Measurements from ENCODE around the gene TACSTD2. TPM values are rescaled to one million over a fixed set of nuclear protein-coding genes. Genes with fewer than 3 reads are reported as not detected.

TACSTD2 gene
- total and polyA plus RNA-seq, 2 of the 13 experiments (the other 11 are each of a cell fraction or from before 2014, with no cell fraction given): not detected

DNA sequence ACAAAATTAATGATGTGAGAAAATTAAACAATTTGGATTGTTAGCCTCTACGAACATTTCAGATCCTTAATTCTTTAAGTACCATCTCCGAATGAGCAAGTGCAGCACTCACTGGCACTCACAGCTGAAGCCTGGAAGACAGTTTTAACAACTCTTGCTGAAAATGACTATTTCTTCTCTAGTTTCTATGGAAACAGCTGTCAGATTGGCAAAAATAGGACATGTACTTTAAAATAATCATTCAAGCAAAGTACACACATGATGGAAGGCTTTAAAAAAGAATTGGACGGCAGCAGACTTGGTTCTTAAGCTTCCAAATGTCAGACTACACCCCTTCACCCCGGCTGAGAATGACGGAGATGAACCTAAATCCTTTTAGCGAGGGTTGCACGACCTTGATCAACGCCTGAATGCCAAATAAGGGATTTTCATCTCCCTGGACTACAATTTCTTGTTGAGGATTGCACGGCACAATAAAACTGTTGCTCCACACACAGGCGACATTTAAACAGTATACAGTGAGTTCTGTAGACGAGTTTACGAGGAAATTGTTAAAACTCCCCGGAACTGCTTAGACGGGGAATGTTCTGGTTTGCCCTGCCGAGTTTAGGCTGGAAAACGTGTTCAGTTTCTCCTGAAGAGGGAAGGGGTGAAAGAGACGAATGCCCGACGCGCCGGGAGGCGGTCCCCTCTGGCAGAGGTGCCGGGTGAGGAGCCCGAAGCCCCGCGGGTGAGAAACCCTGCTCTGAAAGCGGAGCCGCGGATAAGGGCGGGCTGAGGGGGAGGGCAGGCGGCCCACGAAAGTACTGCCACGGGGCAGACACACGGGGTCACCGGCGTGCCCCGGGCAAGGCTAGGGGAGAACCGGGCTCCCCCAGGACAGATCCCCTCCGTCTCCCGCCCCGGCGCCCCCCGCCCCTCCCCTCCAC, 31.2 kb downstream of the TACSTD2 start (continued):
- TF ChIP-seq, protein P1, sequence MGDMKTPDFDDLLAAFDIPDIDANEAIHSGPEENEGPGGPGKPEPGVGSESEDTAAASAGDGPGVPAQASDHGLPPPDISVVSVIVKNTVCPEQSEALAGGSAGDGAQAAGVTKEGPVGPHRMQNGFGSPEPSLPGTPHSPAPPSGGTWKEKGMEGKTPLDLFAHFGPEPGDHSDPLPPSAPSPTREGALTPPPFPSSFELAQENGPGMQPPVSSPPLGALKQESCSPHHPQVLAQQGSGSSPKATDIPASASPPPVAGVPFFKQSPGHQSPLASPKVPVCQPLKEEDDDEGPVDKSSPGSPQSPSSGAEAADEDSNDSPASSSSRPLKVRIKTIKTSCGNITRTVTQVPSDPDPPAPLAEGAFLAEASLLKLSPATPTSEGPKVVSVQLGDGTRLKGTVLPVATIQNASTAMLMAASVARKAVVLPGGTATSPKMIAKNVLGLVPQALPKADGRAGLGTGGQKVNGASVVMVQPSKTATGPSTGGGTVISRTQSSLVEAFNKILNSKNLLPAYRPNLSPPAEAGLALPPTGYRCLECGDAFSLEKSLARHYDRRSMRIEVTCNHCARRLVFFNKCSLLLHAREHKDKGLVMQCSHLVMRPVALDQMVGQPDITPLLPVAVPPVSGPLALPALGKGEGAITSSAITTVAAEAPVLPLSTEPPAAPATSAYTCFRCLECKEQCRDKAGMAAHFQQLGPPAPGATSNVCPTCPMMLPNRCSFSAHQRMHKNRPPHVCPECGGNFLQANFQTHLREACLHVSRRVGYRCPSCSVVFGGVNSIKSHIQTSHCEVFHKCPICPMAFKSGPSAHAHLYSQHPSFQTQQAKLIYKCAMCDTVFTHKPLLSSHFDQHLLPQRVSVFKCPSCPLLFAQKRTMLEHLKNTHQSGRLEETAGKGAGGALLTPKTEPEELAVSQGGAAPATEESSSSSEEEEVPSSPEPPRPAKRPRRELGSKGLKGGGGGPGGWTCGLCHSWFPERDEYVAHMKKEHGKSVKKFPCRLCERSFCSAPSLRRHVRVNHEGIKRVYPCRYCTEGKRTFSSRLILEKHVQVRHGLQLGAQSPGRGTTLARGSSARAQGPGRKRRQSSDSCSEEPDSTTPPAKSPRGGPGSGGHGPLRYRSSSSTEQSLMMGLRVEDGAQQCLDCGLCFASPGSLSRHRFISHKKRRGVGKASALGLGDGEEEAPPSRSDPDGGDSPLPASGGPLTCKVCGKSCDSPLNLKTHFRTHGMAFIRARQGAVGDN (CRISPR knock-in tag; IDR thresholded peaks at IDR 0.05): peak; percentile 64
- peak in 1 of 2 experiments; percentile 30; a peak in 1 of 4 replicates for TF ChIP-seq NR2F1 (CRISPR knock-in tag; IDR thresholded peaks at IDR 0.05)
- TF ChIP-seq ZNF674 (CRISPR knock-in tag; IDR thresholded peaks at IDR 0.05; ENCODE audit: low read depth): no peak
- TF ChIP-seq, protein P2, sequence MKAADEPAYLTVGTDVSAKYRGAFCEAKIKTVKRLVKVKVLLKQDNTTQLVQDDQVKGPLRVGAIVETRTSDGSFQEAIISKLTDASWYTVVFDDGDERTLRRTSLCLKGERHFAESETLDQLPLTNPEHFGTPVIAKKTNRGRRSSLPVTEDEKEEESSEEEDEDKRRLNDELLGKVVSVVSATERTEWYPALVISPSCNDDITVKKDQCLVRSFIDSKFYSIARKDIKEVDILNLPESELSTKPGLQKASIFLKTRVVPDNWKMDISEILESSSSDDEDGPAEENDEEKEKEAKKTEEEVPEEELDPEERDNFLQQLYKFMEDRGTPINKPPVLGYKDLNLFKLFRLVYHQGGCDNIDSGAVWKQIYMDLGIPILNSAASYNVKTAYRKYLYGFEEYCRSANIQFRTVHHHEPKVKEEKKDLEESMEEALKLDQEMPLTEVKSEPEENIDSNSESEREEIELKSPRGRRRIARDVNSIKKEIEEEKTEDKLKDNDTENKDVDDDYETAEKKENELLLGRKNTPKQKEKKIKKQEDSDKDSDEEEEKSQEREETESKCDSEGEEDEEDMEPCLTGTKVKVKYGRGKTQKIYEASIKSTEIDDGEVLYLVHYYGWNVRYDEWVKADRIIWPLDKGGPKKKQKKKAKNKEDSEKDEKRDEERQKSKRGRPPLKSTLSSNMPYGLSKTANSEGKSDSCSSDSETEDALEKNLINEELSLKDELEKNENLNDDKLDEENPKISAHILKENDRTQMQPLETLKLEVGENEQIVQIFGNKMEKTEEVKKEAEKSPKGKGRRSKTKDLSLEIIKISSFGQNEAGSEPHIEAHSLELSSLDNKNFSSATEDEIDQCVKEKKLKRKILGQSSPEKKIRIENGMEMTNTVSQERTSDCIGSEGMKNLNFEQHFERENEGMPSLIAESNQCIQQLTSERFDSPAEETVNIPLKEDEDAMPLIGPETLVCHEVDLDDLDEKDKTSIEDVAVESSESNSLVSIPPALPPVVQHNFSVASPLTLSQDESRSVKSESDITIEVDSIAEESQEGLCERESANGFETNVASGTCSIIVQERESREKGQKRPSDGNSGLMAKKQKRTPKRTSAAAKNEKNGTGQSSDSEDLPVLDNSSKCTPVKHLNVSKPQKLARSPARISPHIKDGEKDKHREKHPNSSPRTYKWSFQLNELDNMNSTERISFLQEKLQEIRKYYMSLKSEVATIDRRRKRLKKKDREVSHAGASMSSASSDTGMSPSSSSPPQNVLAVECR (CRISPR knock-in tag; IDR thresholded peaks at IDR 0.05; ENCODE audit: borderline replicate concordance): peak; percentile 34; the same call in 1 of the 2 replicates
- TF ChIP-seq, protein P3, sequence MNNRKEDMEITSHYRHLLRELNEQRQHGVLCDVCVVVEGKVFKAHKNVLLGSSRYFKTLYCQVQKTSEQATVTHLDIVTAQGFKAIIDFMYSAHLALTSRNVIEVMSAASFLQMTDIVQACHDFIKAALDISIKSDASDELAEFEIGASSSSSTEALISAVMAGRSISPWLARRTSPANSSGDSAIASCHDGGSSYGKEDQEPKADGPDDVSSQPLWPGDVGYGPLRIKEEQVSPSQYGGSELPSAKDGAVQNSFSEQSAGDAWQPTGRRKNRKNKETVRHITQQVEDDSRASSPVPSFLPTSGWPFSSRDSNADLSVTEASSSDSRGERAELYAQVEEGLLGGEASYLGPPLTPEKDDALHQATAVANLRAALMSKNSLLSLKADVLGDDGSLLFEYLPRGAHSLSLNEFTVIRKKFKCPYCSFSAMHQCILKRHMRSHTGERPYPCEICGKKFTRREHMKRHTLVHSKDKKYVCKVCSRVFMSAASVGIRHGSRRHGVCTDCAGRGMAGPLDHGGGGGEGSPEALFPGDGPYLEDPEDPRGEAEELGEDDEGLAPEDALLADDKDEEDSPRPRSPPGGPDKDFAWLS (CRISPR knock-in tag; IDR thresholded peaks at IDR 0.05; ENCODE audit: borderline replicate concordance): 0 out of 2 replicates have a peak, but pooled peaks have one; percentile 28
- no peak for TF ChIP-seq RARG (CRISPR knock-in tag; IDR thresholded peaks at IDR 0.05; ENCODE audit: low read depth)
- no peak for TF ChIP-seq SIN3A (IDR thresholded peaks at IDR 0.05; ENCODE audit: borderline replicate concordance, low read depth, low read length)
- TF ChIP-seq SMARCE1 (IDR thresholded peaks at IDR 0.05; ENCODE audit: borderline replicate concordance): no peak
- no peak for TF ChIP-seq ZNF17 (CRISPR knock-in tag; IDR thresholded peaks at IDR 0.05)
- peak; percentile 66; the same call in 1 of the 2 replicates for TF ChIP-seq DMAP1 (CRISPR knock-in tag; IDR thresholded peaks at IDR 0.05)
- no peak for TF ChIP-seq PRMT3 (CRISPR knock-in tag; IDR thresholded peaks at IDR 0.05; ENCODE audit: borderline replicate concordance, low read depth)
- TF ChIP-seq ISL2 (CRISPR knock-in tag; IDR thresholded peaks at IDR 0.05): peak; percentile 8; the same call in 1 of the 2 replicates
- TF ChIP-seq ZBTB7B (CRISPR knock-in tag; IDR thresholded peaks at IDR 0.05): 0 out of 2 replicates have a peak, but pooled peaks have one; percentile 15
- TF ChIP-seq ZNF768 (CRISPR knock-in tag; IDR thresholded peaks at IDR 0.05): peak; percentile 30; the same call in 1 of the 2 replicates
- peak; percentile 82; the same call in 1 of the 2 replicates for TF ChIP-seq SRF (IDR thresholded peaks at IDR 0.05; ENCODE audit: low read depth, low read length)

Data from HepG2 (cell line).